Smooth muscle cell (in vitro differentiated cells): ENCODE data around the gene VAT1L. TPM values are rescaled to one million over a fixed set of nuclear protein-coding genes. Genes with fewer than 3 reads are reported as not detected.

Experiments
- DNase-seq: peaks from one replicate; lab custom pipeline; 2025; ENCODE audit not compliant: unreplicated experiment; lab: John Stamatoyannopoulos, UW
- H2AFZ ChIP-seq: fragments of 200-600 bp; sonication (generic); 2 replicates; pipeline ENCODE4 v1.6.0; 2016; ENCODE audit warnings: antibody characterized with exemption, low read depth, mild to moderate bottlenecking
- H3F3A ChIP-seq: fragments of 200-600 bp; sonication (generic); 2 replicates; pipeline ENCODE4 v1.6.0; 2017; ENCODE audit warnings: antibody characterized with exemption, low read depth
- H3K27ac ChIP-seq: fragments of 200-600 bp; sonication (generic); 2 replicates; pipeline ENCODE4 v1.5.1; 2016; ENCODE audit warnings: low read depth, mild to moderate bottlenecking
- H3K27me3 ChIP-seq: fragments of 200-600 bp; sonication (generic); 2 replicates; pipeline ENCODE4 v1.6.1; 2016; ENCODE audit warnings: low read depth, mild to moderate bottlenecking
- H3K36me3 ChIP-seq: fragments of 200-600 bp; sonication (generic); 2 replicates; pipeline ENCODE4 v1.5.1; 2016; ENCODE audit warnings: low read depth
- H3K4me1 ChIP-seq: fragments of 200-600 bp; sonication (generic); 2 replicates; pipeline ENCODE4 v1.5.1; 2016; ENCODE audit warnings: low read depth
- H3K4me2 ChIP-seq: fragments of 200-600 bp; sonication (generic); 2 replicates; pipeline ENCODE4 v1.6.0; 2016; ENCODE audit warnings: mild to moderate bottlenecking
- H3K4me3 ChIP-seq: fragments of 200-600 bp; sonication (generic); 2 replicates; pipeline ENCODE4 v1.5.1; 2016; ENCODE audit warnings: mild to moderate bottlenecking
- H3K79me2 ChIP-seq: fragments of 200-600 bp; sonication (generic); 2 replicates; pipeline ENCODE4 v1.6.0; 2016; ENCODE audit warnings: low read depth, mild to moderate bottlenecking
- H3K9ac ChIP-seq: fragments of 200-600 bp; sonication (generic); 2 replicates; pipeline ENCODE4 v1.6.0; 2016; ENCODE audit warnings: low read depth
- H3K9me3 ChIP-seq: fragments of 200-600 bp; sonication (generic); replicated peaks from 2 replicates; pipeline ENCODE4 v1.5.1; 2016; ENCODE audit warnings: low read depth
- H4K20me1 ChIP-seq: fragments of 200-600 bp; sonication (generic); 2 replicates; pipeline ENCODE4 v1.6.0; 2016; ENCODE audit warnings: low read depth
- CTCF ChIP-seq: fragments of 200-600 bp; sonication (generic); IDR thresholded peaks from 2 replicates; pipeline ENCODE4 v1.5.1; 2017; ENCODE audit warnings: borderline replicate concordance, mild to moderate bottlenecking, antibody characterized with exemption; ENCODE audit not compliant: insufficient read depth, poor library complexity, severe bottlenecking
- WGBS: methylation state at CpG from one replicate; pipeline ENCODE4 v1.1.7; 2016; ENCODE audit warnings: low lambda C conversion rate; 5-methylcytosine and 5-hydroxymethylcytosine counted together
- polyA plus RNA-seq: library from polyadenylated mRNA; unstranded; fragments of >200 nt; fragmentation: Nextera tagmentation; extraction: Ambion mirVana; gene quantifications from 2 replicates; pipeline ENCODE4 v1.2.1, GENCODE V29; 2016
- total RNA-seq: library from RNA; depleted of rRNA; stranded (reverse); fragments of >200 nt; gene quantifications from 2 replicates; pipeline ENCODE4 v1.2.3, GENCODE V29; 2014

VAT1L gene
- total and polyA plus RNA-seq, 2 experiments from 2014 or later: 4.0 to 5.4 TPM

- Histone ChIP-seq H3K79me2 (no peaks in the 10 kb centered on the region), H2AFZ (no peak overlapping the region), H3K4me3 (no peak overlapping the region), H3K4me2 (no peak overlapping the region), H4K20me1 (no peaks in the 10 kb centered on the region), H3K27ac (no peak overlapping the region), H3F3A (no peaks in the 10 kb centered on the region), H3K9ac (no peak overlapping the region), H3K4me1 (no peaks in the 10 kb centered on the region), H3K27me3 (no peaks in the 10 kb centered on the region), H3K9me3 (no peaks in the 10 kb centered on the region), H3K36me3 (no peaks in the 10 kb centered on the region)
- no peak for DNase-seq
- WGBS: 68% methylated on average over 8 of the region's 8 CpGs
- no peak for TF ChIP-seq CTCF
Measured at GRCh38 chr16:77918809-77919707, 130.7 kb downstream of the VAT1L start.

- Histone ChIP-seq H3K4me1 (no peaks in the 10 kb centered on the region), H3K27me3 (no peaks in the 10 kb centered on the region), H3K4me2 (no peak overlapping the region), H3K4me3 (no peak overlapping the region), H4K20me1 (no peaks in the 10 kb centered on the region), H3K27ac (no peak overlapping the region), H3F3A (no peaks in the 10 kb centered on the region), H3K9ac (no peak overlapping the region), H3K79me2 (no peaks in the 10 kb centered on the region), H3K36me3 (no peaks in the 10 kb centered on the region), H3K9me3 (no peaks in the 10 kb centered on the region), H2AFZ (no peak overlapping the region)
- 86% methylated on average over 8 of the region's 8 CpGs for WGBS
- no peak for DNase-seq
- no peak for TF ChIP-seq CTCF
Measured at GRCh38 chr16:77919761-77920415, 131.5 kb downstream of the VAT1L start.

GRCh38 chr16:77920984-77921383 lies 132.6 kb downstream of the VAT1L start:
- Histone ChIP-seq H3K4me3 (no peak overlapping the region), H3F3A (no peaks in the 10 kb centered on the region), H3K4me2 (no peak overlapping the region), H4K20me1 (no peaks in the 10 kb centered on the region), H3K36me3 (no peaks in the 10 kb centered on the region), H3K9ac (no peak overlapping the region), H3K79me2 (no peaks in the 10 kb centered on the region), H3K27ac (no peak overlapping the region), H3K4me1 (no peaks in the 10 kb centered on the region), H2AFZ (no peak overlapping the region), H3K9me3 (no peaks in the 10 kb centered on the region), H3K27me3 (no peaks in the 10 kb centered on the region)
- 88% methylated on average over 4 of the region's 4 CpGs for WGBS
- no peak for DNase-seq
- TF ChIP-seq CTCF: no peak
